Stimulated activated CD4-positive, alpha-beta T cell treated with anti-CD3 and anti-CD28 coated beads, Interleukin-1b, Interleukin-23, amount 100 ng/mL, for 48 hours (primary cell): ENCODE data around the gene PCDHA10.
"Not testable (repeated sequence)": the region's sequence is repeated elsewhere in the genome, so short reads cannot be mapped to it uniquely, and the experiment has no call there.

ENCODE experiments used
- DNase-seq: peaks from one replicate; pipeline ENCODE4 v3.0.0-alpha.2; 2020

Gene PCDHA10

DNA sequence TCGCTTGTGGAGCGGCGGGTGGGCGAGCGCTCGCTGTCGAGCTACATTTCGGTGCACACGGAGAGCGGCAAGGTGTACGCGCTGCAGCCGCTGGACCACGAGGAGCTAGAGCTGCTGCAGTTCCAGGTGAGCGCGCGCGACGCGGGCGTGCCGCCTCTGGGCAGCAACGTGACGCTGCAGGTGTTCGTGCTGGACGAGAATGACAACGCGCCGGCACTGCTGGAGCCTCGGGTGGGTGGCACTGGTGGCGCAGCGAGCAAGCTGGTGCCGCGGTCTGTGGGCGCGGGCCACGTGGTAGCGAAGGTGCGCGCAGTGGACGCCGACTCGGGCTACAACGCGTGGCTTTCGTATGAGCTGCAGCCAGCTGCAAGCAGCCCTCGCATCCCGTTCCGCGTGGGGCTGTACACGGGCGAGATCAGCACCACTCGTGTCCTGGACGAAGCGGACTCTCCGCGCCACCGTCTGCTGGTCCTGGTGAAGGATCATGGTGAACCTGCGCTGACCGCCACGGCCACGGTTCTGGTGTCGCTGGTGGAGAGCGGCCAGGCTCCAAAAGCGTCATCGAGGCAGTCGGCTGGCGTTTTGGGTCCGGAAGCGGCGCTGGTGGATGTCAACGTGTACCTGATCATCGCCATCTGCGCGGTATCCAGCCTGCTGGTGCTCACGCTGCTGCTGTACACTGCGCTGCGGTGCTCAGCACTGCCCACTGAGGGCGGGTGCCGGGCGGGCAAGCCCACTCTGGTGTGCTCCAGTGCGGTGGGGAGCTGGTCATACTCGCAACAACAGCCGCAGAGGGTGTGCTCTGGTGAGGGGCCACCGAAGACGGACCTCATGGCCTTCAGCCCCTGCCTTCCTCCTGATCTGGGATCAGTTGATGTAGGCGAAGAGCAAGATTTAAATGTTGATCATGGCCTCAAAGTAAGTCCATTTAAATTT lies 12.6 kb upstream of the PCDHA10 start:
- DNase-seq: no peak

DNA sequence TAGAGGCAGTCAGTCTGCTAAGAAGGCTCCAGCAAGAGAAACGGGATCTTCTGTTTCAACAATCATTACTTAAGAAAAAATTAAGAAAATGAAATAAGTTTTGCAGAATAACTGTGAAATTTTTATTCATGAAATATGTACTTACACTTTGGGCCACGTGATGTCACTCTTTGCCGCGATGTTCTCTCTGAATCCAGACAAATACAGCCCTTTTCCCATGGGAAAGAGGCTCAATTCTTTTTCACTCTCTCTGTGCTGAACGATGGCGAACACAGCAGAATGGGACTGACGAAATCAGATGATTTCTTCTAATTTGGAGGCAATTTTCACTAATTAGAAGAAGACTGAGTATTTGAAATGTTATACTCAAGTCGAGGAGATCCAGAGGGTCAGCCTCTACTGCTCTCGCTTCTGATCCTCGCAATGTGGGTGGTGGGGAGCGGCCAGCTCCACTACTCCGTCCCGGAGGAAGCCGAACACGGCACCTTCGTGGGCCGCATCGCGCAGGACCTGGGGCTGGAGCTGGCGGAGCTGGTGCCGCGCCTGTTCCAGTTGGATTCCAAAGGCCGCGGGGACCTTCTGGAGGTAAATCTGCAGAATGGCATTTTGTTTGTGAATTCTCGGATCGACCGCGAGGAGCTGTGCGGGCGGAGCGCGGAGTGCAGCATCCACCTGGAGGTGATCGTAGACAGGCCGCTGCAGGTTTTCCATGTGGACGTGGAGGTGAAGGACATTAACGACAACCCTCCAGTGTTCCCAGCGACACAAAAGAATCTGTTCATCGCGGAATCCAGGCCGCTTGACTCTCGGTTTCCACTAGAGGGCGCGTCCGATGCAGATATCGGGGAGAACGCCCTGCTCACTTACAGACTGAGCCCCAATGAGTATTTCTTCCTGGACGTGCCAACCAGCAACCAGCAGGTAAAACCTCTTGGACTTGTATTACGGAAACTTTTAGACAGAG lies 7.3 kb upstream of the PCDHA10 start, which contains the start of gene PCDHA9:
Gene PCDHA9 (plus strand): TSS at position 244 of the 964 bp plus-strand sequence. CDS start 114 bp downstream, at position 358.
- DNase-seq: not testable (repeated sequence)

DNA sequence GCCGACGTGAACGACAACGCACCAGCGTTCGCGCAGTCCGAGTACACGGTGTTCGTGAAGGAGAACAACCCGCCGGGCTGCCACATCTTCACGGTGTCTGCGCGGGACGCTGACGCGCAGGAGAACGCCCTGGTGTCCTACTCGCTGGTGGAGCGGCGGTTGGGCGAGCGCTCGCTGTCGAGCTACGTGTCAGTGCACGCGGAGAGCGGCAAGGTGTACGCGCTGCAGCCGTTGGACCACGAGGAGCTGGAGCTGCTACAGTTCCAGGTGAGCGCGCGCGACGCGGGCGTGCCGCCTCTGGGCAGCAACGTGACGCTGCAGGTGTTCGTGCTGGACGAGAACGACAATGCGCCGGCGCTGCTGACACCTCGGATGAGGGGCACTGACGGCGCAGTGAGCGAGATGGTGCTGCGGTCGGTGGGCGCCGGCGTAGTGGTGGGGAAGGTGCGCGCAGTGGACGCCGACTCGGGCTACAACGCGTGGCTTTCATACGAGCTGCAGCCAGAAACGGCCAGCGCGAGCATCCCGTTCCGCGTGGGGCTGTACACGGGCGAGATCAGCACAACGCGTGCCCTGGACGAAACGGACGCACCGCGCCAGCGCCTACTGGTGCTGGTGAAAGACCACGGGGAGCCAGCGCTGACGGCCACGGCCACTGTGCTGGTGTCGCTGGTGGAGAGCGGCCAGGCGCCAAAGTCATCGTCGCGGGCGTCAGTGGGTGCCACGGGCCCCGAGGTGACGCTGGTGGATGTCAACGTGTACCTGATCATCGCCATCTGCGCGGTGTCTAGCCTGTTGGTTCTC lies 5.7 kb upstream of the PCDHA10 start:
- not testable (repeated sequence) for DNase-seq

DNA sequence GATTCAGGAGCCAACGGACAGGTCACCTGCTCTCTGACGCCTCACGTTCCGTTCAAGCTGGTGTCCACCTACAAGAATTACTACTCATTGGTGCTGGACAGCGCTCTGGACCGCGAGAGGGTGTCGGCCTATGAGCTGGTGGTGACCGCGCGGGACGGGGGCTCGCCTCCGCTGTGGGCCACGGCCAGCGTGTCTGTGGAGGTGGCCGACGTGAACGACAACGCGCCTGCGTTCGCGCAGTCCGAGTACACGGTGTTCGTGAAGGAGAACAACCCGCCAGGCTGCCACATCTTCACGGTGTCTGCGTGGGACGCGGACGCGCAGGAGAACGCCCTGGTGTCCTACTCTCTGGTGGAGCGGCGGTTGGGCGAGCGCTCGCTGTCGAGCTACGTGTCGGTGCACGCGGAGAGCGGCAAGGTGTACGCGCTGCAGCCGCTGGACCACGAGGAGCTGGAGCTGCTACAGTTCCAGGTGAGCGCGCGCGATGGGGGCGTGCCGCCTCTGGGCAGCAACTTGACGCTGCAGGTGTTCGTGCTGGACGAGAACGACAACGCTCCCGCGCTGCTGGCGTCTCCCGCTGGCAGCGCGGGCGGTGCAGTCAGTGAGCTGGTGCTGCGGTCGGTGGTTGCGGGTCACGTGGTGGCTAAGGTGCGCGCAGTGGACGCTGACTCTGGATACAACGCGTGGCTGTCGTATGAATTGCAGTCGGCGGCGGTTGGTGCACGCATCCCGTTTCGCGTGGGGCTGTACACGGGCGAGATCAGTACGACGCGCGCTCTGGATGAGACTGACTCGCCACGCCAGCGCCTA lies 1.7 kb downstream of the PCDHA10 start:
- DNase-seq: no peak

DNA sequence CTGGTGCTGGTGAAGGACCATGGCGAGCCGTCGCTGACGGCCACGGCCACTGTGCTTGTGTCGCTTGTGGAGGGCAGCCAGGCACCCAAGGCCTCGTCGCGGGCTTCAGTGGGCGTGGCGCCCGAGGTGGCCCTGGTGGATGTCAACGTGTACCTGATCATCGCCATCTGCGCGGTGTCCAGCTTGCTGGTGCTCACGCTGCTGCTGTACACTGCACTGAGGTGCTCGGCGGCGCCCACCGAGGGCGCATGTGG lies 2.2 kb downstream of the PCDHA10 start:
- no peak for DNase-seq

DNA sequence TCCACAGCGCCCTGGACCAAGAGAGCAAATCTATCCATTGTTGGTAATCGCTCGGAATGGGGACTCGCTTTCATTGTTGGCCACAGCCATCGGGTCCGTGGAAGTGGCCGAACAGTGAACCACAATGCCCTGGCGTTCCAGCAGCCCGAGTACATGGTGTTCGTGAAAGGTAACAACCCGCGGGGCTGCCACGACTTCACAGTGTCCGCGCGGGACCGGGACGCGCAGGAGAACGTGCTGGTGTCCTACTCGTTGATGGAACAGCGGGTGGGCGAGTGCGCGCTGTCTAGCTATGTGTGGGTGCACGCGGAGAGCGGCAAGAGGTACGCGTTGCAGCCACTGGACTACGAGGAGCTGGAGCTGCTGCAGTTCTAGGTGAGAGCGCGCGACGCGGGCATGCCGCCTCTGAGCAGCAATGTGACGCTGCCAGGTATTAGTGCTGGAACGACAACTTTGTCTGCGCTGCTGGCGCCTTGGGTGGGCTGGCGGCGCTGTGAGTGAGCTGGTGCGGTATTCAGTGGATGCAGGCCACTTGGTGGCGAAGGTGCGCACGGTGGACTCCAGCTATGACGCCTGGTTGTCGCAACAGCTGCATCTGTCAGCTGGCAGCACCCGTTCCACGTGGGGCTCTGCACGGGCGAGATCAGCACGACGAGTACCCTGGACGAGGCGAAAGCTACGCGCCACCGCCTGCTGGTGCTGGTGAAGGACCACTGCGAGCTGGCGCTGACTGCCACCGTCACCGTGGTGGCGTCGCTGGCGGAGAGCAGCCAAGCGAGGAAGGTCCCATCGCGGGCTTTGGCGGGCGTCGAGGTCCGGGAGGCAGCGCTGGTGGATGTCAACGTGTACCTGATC lies 7.0 kb downstream of the PCDHA10 start:
- no peak for DNase-seq

DNA sequence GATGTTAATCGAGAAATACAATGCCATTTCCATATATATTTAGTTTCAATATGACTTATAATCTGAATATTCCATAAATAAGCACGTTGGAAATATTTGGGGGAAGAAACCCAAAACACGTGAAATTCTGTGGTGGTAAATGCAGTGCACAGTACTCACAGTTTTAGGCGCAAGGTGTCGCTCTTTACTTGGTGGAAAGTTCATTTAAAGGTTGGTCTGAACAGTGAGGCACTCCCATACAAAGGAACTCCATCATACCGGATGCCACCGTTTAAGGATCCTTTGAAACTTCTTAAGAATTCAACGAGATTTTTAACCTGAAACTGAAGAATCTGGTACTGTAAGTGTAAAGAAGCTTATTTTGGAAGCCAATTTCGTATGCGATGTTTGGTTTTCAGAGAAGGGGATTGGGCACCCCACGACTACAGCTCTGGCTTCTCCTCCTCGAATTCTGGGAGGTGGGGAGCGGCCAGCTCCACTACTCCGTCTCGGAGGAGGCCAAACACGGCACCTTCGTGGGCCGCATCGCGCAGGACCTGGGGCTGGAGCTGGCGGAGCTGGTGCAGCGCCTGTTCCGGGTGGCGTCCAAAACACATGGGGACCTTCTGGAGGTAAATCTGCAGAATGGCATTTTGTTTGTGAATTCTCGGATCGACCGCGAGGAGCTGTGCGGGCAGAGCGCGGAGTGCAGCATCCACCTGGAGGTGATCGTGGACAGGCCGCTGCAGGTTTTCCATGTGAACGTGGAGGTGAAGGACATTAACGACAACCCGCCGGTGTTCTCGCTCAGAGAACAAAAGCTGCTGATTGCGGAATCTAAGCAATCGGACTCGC lies 13.2 kb downstream of the PCDHA10 start, which contains the start of gene PCDHA11:
Gene PCDHA11 (plus strand): TSS at position 237 of the 834 bp plus-strand sequence. CDS start 147 bp downstream, at position 384.
- DNase-seq: no peak

DNA sequence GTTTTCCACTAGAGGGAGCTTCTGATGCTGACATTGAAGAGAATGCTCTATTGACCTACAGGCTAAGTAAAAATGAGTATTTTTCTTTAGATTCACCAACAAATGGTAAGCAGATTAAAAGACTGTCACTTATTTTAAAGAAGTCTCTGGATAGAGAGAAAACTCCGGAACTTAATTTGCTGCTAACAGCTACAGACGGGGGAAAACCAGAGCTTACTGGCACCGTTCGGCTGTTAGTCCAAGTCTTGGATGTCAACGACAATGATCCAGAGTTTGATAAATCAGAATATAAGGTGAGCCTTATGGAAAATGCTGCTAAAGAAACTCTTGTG lies 13.8 kb downstream of the PCDHA10 start:
- DNase-seq: no peak

DNA sequence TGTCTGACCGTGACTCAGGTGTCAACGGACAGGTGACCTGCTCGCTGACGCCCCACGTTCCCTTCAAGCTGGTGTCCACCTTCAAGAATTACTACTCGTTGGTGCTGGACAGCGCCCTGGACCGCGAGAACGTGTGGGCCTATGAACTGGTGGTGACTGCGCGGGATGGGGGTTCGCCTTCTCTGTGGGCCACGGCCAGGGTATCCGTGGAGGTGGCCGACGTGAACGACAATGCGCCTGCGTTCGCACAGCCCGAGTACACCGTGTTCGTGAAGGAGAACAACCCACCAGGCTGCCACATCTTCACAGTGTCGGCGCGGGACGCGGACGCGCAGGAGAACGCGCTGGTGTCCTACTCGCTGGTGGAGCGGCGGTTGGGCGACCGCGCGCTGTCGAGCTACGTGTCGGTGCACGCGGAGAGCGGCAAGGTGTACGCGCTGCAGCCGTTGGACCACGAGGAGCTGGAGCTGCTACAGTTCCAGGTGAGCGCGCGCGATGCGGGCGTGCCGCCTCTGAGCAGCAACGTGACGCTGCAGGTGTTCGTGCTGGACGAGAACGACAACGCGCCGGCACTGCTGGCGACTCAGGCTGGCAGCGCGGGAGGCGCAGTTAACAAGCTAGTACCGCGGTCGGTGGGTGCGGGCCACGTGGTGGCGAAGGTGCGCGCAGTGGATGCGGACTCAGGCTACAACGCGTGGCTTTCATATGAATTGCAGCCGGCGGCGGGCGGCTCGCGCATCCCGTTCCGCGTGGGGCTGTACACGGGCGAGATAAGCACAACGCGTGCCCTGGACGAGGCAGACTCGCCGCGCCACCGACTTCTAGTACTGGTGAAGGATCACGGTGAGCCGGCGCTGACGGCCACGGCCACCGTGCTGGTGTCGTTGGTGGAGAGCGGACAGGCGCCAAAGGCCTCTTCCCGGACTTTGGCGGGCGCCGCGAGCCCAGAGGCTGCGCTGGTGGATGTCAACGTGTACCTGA lies 14.8 kb downstream of the PCDHA10 start:
- DNase-seq: no peak

DNA sequence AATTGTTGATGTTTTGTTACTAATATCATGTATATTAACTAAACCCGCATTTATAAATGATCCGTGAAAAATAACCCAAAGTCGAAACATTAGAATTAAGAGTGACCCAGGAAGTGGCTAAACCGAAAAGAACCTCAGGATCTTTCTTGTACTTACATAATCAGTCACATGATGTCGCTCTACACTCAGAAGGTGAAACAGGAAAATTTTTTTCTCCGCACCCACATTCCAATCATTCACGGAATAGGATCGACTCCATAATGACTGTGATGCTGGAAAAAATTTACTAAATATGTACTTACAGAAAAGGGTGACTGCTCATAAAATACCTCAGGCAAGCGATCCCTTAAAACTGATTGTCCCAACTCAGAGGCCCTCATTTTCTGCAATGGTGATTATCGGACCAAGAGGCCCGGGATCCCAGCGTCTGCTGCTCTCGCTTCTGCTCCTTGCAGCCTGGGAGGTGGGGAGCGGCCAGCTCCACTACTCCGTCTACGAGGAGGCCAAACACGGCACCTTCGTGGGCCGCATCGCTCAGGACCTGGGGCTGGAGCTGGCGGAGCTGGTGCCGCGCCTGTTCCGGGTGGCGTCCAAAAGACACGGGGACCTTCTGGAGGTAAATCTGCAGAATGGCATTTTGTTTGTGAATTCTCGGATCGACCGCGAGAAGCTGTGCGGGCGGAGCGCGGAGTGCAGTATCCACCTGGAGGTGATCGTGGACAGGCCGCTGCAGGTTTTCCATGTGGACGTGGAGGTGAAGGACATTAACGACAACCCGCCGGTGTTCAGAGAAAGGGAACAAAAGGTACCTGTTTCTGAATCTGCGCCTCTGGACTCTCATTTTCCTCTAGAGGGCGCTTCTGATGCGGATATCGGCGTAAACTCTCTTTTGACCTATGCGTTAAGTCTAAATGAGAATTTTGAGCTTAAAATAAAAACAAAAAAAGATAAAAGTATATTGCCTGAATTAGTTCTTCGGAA lies 19.7 kb downstream of the PCDHA10 start, which contains the start of gene PCDHA12:
Gene PCDHA12 (plus strand): TSS at position 224 of the 981 bp plus-strand sequence. CDS start 165 bp downstream, at position 389.
- no peak for DNase-seq

DNA sequence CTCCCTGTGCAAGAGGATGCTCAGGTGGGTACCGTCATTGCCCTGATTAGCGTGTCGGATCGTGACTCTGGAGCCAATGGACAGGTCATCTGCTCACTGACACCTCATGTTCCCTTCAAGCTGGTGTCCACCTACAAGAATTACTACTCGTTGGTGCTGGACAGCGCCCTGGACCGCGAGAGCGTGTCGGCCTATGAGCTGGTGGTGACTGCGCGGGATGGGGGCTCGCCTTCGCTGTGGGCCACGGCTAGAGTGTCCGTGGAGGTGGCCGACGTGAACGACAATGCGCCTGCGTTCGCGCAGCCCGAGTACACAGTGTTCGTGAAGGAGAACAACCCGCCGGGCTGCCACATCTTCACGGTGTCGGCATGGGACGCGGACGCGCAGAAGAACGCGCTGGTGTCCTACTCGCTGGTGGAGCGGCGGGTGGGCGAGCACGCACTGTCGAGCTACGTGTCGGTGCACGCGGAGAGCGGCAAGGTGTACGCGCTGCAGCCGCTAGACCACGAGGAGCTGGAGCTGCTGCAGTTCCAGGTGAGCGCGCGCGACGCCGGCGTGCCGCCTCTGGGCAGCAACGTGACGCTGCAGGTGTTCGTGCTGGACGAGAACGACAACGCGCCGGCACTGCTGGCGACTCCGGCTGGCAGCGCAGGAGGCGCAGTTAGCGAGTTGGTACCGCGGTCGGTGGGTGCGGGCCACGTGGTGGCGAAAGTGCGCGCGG lies 21.0 kb downstream of the PCDHA10 start:
- not testable (repeated sequence) for DNase-seq

DNA sequence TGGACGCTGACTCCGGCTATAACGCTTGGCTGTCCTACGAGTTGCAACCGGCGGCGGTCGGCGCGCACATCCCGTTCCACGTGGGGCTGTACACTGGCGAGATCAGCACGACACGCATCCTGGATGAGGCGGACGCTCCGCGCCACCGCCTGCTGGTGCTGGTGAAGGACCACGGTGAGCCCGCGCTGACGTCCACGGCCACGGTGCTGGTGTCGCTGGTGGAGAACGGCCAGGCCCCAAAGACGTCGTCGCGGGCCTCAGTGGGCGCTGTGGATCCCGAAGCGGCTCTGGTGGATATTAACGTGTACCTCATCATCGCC lies 21.5 kb downstream of the PCDHA10 start:
- DNase-seq: no peak

DNA sequence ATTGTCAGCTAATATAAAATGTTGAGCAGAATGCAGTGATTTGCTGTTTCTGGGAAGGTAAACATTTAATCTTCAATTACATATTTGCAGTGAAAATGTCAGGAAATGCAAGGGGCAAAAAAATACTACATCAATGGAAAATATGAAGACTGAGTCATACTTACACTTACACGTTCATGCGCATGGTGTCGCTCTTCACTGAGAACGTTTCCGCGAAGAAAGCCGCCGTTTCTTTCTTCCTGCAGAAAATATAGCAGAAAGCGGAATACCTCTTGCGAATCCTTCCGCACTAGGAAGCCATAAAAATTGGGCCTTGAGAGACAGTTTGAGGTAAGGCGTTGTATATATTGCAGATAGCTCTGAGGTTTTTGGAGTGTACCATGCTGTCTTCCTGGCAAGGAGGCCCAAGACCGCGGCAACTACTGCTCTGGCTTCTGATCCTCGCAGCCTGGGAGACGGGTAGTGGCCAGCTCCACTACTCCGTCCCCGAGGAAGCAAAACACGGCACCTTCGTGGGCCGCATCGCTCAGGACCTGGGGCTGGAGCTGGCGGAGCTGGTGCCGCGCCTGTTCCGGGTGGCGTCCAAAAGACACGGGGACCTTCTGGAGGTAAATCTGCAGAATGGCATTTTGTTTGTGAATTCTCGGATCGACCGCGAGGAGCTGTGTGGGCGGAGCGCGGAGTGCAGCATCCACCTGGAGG lies 26.3 kb downstream of the PCDHA10 start, which contains the start of gene PCDHA13:
Gene PCDHA13 (plus strand): TSS at position 236 of the 702 bp plus-strand sequence. CDS start 145 bp downstream, at position 381.
- DNase-seq: no peak

DNA sequence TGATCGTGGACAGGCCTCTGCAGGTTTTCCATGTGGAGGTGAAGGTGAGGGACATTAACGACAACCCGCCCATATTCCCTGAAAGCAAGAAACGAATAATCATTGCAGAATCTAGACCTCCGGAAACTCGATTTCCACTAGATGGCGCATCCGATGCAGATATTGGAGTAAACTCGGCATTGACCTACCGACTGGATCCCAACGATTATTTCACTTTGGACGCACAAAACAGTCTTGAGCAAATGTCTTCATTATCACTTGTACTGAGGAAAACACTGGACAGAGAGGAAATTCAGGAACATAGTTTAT lies 26.8 kb downstream of the PCDHA10 start:
- no peak for DNase-seq

DNA sequence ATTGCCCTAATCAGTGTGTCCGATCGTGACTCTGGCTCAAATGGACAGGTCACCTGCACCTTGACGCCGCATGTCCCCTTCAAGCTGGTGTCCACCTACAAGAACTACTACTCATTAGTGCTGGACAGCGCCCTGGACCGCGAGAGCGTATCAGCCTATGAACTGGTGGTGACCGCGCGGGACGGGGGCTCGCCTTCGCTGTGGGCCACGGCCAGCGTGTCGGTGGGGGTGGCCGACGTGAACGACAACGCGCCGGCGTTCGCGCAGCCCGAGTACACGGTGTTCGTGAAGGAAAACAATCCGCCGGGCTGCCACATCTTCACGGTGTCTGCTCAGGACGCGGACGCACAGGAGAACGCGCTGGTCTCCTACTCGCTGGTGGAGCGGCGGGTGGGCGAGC lies 27.7 kb downstream of the PCDHA10 start:
- DNase-seq: no peak
